PFSK-1 (cell line): ENCODE results near the gene RIT1.

Source experiments
- FOXP2 ChIP-seq: optimal IDR thresholded peaks from 2 replicates; pipeline ENCODE3; 2011; ENCODE audit warnings: borderline replicate concordance, control low read depth, inconsistent platforms; ENCODE audit not compliant: insufficient read depth; ENCODE audit errors: extremely low read length, extremely low read depth
- POLR2AphosphoS5 ChIP-seq: IDR thresholded peaks from 2 replicates; pipeline ENCODE4 v1.6.1; 2012; ENCODE audit warnings: low read depth, mild to moderate bottlenecking, control low read depth, low read length, moderate library complexity
- REST ChIP-seq, 2 experiments: IDR thresholded peaks; 2 replicates each; pipeline versions ENCODE4 v1.6.1 to v1.8.0; 2011 to 2012; ENCODE audit warnings: low read depth in 2 of 2, low read length in 2 of 2, control low read depth in 1 of 2, inconsistent platforms in 1 of 2, mild to moderate bottlenecking in 1 of 2, moderate library complexity in 1 of 2; ENCODE audit not compliant: insufficient read depth in 1 of 2
- TAF1 ChIP-seq: IDR thresholded peaks from 2 replicates; pipeline ENCODE4 v1.6.1; 2012; ENCODE audit warnings: low read length, control low read depth, borderline replicate concordance; ENCODE audit not compliant: insufficient read depth

GRCh38 chr1:155918660-155919059 lies 7.5 kb upstream of the RIT1 start:
- TF ChIP-seq POLR2AphosphoS5 (no peak), TAF1 (no peak), FOXP2 (no peak), REST (IDR thresholded peaks at IDR 0.05; ENCODE audit: insufficient read depth in 1 of 2, low read depth in 2 of 2, low read length in 2 of 2) (no peak)
